ENCODE results near the gene DNLZ.

GRCh38 chr9:136393531-136393930 is 30.0 kb upstream of the DNLZ start:
- no peak for TF ChIP-seq POLR2A (IDR thresholded peaks at IDR 0.05; ENCODE audit: low read depth, low read length)
- TF ChIP-seq CTCF (IDR thresholded peaks at IDR 0.05; ENCODE audit: extremely low read depth in 1 of 2, insufficient read depth in 1 of 2, low read depth in 1 of 2, low read length in 2 of 2): no peak
- no peak for TF ChIP-seq EZH2 (IDR thresholded peaks at IDR 0.05; ENCODE audit: borderline replicate concordance, low read depth, low read length, severe bottlenecking)
- no peak for TF ChIP-seq MYC (IDR thresholded peaks at IDR 0.05; ENCODE audit: low read depth, low read length)
- no peak for TF ChIP-seq MAX (IDR thresholded peaks at IDR 0.05; ENCODE audit: insufficient read depth, insufficient read length)
- no peak for TF ChIP-seq JUN (IDR thresholded peaks at IDR 0.05; ENCODE audit: borderline replicate concordance, insufficient read depth, insufficient read length, low read depth)
- no peak for TF ChIP-seq POLR2AphosphoS5 (IDR thresholded peaks at IDR 0.05; ENCODE audit: insufficient read depth, low read depth, low read length)

All from endothelial cell of umbilical vein (primary cell).